CD4-positive, alpha-beta T cell treated with Interleukin-4 for 4 hours (primary cell): ENCODE results near the gene GPHN.

Experiments used
- DNase-seq: peaks from one replicate; pipeline ENCODE4 v3.0.0-alpha.2; 2020

GPHN gene

DNA sequence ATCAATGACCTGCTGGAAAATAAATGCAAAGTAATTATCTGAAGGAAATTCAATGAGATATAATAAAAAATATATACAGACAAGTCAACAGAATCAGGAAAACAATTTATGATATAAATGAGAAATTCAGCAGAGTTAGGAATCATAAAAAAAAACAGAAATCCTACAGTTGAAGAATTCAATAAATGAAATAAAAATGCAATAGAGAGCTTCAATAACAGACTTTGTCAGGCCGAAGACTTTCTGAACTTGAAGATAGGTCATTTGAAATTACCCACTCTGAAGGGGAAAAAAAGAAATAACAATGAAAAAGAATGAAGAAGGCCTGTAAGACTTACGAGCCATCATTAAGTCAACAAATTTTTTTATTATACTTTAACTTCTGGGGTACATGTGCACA, 665.8 kb downstream of the GPHN start:
- DNase-seq = no peak

DNA sequence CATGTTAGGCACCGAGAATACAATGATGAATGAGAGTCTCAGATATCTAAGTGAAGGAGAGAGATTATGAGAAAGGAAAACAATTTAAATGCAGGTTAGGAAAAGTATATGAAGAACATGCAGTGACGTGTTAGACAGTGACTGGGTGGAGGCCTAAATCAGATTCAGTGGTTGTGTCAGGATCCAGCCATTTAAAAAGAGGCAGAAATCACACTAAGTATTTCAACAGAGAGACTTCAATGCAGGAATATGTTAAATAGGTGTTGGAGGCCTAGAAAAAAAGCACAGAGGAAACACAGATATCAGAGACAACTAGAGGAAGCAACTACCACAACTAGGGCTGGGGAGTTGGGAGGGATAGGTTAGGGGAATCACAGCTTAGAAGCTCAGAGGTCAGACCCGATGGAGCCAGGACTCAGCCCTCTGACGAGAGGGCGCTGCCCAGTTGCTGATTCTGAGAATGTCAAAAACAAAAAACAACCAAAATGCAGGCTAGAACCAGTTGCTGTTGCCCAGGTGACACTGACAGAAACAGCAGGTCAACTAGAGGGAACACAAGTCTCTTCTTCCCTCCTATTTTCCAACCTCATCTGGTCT, 678.3 kb downstream of the GPHN start:
- DNase-seq = no peak

DNA sequence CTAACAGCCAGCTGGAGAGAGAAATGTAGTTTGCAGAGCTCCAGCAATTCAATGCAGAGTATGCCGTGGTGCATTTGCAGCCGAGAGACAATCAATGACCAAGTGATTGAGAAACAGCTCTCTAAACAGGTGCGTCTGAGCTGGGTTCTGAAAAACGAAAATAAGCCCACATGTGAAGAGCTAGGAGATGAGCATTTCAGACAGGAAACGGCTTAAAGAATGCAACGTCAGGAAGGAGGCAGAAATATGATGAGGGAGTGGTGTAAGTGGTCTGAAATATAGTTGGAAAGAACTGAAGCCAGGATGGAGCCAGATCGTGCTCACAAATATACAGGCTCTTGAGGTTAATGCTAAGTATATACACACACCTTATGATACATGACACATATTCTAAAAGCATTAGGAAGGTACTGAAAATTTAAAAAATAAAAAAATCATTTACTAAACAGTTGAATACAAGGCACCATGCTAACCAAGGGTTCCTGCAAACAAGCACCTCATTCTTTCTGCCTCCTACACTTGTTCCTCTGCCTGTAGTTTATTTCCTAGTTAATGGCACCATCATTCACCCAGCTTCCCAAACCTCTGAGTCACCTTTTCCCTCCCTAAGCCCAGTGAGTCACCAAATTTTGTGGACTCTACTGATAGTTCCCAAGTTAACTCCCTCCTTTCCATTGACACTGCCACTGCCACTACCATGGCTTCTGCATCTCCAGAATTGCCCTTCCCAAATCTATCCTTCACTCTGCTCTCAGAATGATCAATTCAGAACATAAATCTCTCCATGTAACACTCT, 679.0 kb downstream of the GPHN start:
- no peak for DNase-seq

DNA sequence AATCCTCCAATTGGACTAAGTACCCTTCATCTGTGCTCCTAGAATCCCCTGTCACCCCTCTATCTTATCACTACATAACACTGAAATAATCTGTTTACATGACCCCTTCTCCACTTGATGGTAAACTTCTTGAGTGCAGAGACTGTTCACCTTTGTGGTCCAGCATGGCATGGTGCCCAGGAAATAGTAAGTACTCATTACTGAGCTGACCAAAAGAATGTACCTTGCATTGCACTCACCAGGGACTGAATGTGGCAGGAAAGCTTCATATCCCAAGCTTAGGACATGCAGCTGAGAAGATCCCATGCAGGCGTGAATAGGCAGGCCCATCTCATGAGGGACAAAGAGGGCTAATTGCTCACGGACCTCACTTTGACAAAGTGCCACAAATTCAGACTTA, 679.9 kb downstream of the GPHN start:
- no peak for DNase-seq

DNA sequence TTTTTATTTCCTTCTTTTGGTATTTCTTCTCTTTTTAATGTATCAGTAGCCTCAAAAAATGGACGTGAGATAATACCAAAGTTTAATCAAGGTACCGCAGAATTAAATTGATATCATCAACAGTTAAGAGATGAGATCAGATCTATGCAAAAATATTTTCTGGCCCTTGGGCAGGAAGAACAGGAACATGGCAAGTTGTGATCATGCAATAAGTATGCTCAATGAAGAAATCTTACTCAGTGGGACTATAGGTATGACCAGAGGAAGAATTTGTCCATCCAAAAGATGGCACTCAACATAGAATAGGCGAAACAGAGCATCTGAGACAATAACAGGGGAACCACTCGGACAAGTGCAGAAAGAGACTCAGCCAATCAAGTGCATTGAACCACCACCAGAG, 680.4 kb downstream of the GPHN start:
- no peak for DNase-seq

DNA sequence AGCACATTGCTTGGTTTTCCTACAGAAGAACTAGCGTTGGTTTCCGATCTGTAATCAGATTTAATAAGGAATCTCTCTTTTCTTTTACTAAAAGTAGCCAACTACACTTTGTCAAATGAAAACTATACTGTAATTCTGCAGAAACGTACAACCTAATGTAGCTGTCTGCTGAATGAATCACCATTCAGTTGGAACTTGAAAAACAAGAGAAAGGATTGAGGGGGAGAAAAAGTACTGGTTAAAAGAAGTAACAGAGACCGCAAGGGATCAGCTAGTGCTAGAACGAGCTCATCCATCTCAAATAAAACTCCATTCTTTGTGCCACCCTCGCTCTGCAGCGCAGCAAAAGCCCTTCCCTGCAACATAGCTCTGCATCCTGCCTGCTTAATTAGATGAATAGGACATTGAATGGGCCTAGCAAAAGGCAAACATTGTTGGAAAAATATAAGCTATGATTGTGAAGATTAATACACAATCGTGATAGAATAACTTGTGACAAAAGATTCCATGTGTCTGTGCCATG, 683.9 kb downstream of the GPHN start:
- no peak for DNase-seq

DNA sequence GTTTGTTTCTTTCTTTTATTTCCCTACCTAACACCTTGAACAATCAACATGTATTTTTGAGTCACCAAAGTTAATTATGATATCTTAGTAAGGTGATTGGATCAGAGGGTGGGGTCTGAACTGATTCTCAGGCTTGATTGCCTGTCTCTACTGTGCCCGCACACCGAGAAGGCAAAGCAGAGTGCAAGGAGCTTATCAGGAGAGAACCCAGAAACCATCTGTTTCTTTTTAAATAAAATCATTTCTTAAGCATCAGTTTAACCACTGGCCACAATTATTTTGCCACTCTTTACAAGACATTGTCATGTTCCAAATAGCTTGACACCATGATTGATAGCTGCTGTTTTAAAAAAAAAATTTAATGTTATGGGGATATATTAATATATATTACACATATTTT, 684.4 kb downstream of the GPHN start:
- DNase-seq = no peak

DNA sequence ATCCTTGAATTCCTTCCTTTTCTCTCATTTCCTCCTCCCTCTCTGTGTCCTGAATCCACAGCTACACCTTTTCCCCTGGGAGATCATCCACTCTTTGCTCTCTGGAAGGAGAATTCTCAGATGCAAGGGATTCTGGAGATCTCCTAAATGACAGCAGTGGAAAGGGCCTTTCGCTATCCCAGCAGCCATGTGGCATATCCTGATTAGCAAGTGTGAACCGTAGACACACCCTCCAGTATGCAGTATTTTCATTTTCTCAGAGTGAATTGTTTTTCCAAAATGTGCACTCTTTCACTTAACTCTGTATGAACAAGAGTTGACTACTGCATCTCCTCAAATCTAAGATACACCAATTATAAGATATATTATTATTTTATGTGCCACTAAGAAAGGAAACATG, 687.3 kb downstream of the GPHN start:
- no peak for DNase-seq

DNA sequence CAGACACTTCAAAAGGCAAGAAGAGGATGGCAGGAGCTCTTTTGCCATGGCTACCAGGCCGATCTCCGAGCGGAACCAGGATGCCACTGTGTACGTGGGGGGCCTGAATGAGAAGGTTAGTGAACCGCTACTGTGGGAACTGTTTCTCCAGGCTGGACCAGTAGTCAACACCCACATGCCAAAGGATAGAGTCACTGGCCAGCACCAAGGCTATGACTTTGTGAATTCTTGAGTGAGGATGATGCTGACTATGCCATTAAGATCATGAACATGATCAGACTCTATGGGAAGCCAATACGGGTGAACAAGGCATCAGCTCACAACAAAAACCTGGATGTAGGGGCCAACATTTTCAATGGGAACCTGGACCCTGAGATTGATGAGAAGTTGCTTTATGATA, 691.1 kb downstream of the GPHN start:
- no peak for DNase-seq

DNA sequence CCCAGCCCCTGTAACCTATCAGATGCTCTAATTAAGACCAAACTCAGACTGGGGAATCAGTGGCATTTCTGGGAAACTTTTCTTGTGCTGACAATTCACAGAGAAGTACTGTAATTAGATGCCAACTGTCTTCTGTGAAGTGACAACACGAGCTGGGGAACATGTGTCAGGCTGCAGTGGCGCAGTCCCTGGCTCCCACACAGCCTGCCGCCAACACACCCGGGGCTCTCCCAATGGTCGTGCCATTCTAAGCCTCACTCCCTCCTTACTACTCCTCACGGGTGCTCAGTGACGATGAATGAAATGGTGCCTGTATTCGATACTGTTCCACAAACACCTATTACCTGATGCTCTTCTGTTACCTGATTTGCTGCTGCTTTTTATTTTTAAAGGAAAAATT, 699.9 kb downstream of the GPHN start:
- no peak for DNase-seq

DNA sequence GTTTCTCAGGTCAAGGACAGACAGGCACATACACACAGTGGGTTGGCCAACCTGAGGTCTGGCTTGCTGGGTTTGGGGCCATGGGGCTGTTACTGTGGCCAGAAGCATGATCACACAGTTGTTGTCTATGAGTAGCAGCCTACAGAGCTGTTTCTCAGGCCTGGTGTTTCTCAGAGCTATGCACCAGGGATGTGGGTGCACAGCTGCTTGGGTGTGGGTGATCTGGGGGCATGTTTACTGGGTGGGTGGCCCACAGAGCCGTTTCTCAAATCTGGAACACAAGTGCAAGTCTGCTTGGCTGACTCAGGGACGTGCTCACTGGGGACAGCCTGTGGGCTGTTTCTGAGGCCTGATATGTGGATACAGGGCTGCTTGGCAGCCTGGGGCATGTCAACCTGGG, 710.2 kb downstream of the GPHN start:
- DNase-seq = no peak

DNA sequence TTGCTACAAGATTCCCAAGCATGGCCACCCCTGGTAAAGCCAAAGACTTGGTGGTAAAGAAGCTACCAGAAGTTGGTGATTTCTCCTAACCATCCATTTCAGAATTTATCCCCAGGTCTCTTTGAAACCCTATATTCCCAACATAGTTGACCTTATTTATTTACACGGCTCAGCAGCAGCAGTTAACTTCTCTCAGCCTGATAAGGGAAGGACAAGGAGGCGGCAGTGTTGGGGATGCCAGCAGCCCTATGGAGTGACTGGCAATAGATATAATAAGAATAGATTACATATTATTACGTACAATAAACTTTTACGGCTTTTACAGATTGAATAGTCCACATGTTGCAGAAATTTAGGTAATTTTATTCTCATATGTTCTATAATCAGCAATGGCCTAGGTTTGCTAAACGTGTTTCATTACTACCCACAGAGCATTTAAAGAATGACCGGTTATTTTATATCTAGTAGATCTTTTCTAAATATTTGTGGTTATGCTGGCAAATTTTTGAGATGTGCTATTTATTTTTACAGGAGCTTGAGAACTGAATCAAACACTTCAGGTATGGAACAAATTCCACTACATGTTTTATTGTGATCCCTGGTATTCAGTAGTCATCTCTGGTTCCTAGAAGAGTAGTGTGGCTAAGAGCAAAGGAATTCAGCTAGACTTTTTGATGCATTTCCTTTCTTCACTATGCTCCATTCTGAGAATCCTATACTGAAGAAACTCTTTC, 713.5 kb downstream of the GPHN start:
- DNase-seq = no peak

DNA sequence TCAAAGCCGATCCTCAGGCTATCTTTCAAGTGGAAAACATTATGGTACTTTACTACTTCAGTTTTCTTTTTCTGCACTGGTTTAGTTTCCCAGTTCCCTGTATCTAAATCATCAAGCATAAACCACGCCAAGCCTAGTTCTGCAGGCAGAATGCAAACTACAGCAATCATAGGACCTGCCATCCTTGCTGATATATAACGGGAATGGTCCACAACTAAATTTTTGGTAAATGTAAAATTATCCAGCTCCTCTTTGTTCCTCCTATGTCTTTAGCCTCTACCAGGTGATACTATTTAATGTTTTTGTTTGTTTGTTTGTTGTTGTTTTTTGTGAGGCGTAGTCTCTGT, 714.0 kb downstream of the GPHN start:
- no peak for DNase-seq

DNA sequence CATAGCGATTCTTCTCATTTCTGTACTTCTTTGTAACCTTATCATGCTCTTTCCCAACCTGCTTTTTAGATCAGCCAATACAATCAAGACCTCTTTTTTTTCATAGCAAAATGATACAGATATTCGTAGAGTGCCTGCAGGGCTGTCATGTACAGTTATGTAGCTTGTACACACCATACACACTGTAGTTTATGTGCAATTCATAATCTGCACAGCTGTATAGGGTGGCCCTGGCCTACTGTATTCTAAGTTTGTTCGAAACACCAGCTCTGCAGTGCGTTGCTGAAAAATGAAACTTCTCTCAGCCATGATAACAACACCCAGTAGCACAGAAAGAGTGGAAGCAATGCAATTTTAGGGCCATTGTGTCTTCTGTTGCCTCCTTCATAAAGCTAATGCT, 717.6 kb downstream of the GPHN start:
- no peak for DNase-seq

DNA sequence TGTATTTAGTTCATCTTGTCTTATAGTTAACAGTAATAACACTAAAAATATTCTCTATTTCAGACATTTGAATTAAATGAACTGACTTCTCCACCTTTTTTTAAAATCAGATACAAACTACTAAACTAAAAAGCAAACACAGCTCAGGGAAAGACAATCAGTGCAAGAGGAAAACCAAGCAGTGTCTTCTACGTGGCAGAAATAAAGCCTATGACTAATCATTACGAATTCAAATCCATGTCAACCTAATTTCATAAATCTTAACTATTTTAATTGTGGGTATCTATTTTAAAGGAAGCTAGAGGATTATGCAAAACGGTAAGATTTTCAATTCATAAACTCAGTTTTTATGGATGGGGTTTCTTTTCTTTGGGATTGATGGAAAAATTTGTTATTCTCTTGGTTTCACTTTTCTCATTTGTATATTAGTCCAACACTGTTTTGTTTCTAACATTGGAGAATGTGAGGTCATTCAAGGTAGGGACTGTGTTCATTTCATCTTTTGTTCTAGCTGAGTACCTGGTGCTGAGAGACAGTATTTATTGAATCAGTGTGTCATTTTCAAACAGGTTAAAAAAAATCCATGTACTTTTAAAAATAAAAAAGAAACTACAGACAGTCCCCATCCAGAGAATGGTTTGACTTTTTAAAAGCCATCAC, 720.5 kb downstream of the GPHN start:
- DNase-seq = no peak
